SKM-1 treated with dmso at 0.1 percent for 144 hours (cell line): ENCODE measurements around the gene MUC2.

Source experiments
- DNase-seq: peaks from one replicate; lab custom pipeline; 2025; ENCODE audit not compliant: unreplicated experiment; lab: John Stamatoyannopoulos, UW

The MUC2 gene

DNA sequence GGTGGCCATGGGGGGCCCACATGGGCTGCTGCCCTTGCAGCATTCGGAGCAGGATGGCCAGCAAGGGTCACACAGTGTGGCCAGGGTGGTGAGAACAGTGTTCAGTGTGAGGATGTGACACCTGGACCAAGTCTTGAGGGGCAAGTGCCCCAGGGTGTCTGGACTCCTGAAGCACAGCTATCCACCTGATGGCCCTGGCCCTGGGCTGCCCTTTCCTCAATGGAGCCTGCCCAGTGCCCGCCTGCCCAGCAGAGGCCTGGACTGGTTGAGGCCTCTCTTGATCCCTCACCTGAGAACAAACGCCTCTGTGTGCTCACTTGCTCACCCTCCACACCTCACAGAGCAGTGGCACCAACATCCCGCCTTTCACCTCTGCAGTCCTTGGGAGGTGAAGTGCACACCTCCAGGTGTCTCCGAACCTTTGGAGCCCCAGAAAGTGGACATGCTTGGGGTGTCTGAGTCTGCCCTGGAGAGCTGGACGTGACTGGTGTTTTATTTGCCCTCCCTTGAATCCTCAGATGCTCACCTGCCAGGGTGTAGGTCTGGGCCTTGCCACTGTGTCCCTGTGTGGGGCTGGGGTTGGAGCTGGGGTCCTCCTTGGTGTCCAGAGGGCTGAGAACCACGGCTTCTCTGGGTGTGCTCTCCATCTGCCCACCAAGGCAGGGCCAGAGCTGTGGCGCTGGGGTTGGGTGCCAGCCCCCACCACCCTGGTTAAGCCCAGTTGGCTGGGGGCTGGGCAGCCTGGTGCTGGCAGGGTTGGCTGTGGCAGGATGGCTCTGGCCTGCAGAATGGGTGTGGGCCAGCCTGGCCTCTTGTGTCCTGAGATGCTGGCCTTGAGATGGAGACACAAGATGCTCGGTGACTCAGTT, 3.8 kb upstream of the MUC2 start:
- DNase-seq = no peak

DNA sequence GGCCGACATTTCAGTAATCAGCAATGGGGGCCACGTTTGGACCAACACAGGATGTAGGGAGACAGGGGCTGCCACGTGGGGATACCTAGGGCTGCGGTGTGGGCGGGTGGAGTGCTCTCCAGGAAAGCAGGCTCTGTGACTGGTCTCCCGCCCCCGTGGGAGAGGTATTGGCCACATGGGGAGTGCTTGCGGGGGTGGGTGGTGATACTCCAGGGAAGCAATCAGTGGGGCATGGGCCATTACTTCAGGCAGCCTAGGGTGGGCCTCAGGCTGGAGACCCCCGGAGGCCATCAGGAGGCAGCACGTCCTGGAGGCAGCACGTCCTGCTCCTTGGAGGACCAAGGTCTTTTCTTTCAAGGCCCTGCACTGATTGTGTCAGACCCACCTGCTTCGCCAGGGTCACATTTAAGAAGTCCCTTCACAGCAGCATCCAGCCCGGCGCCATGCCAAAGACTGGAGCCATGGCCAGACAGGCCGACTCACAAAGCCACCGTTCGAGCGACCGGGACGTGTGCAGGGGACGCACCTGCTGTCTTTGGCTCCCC, 3.0 kb upstream of the MUC2 start:
- no peak for DNase-seq

DNA sequence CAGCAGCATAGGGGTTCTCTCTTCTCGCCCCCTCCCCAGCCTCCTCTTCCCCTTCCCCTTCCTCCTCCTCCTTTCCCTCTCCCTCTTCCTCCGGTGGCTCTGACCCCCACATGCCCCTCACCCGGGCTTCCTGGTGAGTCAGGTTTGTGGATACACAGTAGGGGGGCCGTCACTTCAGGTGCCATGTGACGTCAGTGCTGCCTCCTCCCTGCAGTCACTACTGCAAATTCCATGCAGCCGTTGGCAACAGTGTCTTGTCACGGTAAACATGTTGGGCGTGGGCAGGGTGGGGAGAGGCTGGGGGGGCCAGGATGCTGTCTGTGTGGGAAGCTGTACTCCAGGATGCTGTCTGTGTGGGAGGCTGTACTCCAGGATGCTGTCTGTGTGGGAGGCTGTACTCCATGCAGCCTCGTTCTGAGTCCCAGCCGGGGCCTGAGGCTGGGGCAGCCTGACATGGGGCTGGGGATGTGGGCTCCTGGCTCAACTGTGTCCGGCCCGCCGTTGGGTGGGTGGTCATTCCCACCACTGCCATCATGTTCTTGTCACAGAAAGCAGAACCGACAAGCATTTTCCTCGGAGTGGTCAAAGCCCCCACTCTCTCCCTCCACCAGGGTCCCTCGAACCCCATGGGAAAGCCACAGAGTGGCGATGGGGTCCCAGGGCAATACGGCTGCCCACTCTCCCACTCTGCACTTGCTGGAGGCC, 2.4 kb upstream of the MUC2 start:
- DNase-seq = no peak

DNA sequence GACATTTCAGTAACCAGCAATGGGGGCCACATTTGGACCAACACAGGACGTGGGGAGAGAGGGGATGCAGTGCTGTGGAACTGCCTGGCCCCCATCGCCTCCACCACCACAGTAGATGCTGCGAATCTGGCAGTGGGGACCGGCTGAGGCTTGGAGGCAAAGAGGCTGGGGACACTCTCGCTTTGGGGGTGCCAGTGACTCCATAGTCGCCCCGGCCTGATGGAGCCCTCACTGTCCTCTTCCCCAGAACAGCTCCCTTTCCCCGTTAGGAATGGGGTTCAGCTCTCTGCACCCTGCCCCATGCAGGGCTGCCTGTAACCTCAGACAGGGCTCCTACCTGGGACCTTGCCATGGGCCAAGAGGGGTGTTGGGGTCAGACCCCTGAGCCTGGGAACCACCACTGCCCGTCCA, 1.8 kb upstream of the MUC2 start:
- no peak for DNase-seq

DNA sequence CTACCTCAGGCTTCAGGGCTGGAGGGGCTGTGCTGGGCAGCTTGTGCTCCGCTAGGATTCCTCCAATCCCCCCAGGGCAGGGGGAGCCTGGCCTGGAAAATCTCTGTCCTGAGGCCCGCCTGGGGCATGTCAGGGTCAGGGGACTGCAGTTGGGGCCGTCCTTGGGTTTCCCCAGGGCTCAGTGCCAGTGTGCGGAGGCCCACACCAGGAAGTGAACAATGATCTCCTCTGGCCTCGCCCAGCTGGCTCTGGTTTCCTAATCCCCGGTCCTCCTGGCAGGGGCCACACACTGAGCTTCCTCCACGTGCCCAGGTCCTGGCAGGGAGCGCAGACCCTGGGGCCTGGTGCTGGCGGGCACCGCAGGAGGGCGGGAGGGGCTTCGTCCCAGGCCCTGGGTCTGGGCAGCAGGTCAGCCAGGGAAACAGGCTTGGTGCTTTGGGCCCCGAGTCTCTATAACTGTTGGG, 1.4 kb upstream of the MUC2 start:
- no peak for DNase-seq

DNA sequence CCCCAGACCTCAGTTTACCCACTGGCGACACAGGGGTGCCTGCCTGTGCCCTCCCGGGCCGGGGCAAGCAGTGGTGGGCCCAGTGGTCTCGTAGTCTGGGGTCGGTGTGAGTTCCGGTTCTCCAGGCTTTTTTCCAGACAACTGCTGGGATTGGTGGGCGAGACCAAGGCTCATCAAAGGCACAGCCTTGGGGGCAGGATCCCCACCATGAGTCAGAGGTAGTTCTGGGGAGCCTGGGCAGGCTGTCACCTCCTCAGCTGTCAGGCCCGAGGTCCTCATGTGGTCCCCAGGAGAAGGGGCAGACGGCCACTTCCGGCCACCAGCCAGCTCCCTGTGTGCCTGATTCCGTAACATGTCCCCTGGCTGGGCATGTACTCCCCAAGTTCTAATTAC, 827 bp upstream of the MUC2 start:
- no peak for DNase-seq

DNA sequence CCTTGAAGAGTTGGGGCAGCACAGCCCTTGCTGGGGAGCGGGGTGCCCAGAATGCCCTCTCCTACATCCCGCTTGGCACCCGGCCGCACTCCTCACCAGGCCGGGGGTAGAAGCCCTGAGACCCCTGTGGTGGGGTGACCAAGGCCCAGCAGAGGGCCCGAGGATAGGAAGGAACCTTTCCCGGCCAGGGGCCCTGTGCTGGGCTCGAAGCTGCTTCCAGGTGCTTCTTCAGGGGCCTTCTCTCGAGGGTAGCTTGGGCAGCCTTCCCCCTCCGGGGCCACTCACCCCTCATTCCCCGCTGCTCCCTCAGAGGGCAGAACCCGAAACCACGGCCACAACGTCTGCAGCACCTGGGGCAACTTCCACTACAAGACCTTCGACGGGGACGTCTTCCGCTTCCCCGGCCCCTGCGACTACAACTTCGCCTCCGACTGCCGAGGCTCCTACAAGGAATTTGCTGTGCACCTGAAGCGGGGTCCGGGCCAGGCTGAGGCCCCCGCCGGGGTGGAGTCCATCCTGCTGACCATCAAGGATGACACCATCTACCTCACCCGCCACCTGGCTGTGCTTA, 752 bp downstream of the MUC2 start:
- no peak for DNase-seq

DNA sequence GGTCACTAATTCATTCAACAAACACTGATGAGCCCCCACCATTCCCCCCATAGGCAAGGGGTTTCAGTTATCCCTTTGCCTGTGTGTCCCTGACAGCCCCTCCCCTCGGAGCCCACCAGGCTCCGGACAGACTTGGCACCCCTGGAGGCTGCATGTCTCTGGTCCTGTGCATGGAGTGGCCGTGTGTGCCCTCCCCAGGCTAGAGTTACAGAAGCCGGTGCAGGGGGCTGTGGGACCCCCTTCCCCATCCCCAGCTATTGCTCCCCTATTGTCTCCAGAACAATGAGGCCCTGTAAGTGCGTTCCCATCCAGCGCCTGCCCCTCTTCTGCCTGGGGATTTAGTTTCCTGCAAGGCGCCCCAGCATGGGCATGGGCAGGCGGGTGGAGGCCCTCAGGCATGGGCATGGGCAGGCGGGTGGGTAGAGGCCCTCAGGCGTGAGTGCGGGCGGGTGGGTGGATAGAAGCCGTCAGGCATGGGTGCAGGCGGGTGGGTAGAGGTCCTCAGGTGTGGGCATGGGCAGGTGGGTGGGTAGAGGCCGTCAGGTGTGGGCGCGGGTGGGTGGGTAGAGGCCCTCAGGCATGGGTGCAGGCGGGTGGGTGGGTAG, 1.5 kb downstream of the MUC2 start:
- DNase-seq = no peak

DNA sequence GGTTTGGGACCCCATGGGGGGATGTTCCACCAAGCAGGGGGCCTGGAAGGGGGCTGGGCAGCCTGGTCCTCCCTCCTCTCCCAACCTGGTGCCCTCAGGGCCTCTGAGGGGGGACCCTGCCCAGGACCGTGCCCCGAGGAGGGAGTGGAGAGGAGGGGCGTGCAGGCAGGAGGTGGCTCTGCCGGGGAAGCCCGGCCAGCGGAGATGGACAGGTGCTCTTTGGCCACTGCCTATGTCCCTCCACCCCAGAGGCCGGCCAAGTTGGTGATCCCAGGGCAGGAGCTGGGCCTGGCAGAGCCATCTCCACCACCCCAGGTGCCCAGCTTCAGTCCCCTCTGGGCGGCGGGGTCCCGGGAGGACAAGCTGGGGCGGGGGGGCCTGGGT, 2.4 kb downstream of the MUC2 start:
- no peak for DNase-seq

DNA sequence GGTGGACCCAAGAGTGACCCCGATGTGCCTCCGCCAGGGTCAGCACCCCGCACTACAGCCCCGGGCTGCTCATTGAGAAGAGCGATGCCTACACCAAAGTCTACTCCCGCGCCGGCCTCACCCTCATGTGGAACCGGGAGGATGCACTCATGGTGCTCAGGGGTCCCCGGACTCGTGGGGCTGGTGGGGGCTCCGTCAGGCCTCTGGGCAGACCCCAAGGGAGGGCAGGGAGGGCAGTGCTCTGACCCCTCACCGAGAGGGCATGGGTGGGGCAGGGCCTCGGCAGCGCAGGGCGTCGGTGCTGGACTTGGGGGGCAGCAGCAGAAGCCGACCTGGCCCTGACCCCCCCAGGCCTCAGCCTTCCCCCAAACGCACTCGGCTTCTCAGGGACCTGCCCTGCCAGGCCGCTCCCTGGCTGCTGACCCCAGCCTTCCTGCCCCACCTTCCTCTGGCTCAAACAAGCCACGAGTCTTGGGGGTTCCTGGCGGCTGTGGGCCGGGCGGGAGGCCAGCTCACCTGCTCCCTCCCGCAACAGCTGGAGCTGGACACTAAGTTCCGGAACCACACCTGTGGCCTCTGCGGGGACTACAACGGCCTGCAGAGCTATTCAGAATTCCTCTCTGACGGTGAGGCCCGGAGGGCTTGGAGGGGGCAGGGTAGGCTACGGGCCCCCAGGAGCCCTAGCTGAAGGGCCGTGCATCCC, 2.9 kb downstream of the MUC2 start:
- no peak for DNase-seq

DNA sequence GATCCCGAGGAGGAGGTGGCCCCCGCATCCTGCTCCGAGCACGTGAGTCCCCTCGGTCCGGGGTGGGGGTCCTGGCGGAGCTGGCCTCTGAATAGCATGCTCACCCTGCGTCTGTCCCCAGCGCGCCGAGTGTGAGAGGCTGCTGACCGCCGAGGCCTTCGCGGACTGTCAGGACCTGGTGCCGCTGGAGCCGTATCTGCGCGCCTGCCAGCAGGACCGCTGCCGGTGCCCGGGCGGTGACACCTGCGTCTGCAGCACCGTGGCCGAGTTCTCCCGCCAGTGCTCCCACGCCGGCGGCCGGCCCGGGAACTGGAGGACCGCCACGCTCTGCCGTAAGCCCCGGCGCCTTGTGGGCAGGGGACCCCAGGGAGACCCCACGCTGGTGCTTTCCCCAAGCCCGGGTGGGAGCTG, 3.5 kb downstream of the MUC2 start:
- no peak for DNase-seq

DNA sequence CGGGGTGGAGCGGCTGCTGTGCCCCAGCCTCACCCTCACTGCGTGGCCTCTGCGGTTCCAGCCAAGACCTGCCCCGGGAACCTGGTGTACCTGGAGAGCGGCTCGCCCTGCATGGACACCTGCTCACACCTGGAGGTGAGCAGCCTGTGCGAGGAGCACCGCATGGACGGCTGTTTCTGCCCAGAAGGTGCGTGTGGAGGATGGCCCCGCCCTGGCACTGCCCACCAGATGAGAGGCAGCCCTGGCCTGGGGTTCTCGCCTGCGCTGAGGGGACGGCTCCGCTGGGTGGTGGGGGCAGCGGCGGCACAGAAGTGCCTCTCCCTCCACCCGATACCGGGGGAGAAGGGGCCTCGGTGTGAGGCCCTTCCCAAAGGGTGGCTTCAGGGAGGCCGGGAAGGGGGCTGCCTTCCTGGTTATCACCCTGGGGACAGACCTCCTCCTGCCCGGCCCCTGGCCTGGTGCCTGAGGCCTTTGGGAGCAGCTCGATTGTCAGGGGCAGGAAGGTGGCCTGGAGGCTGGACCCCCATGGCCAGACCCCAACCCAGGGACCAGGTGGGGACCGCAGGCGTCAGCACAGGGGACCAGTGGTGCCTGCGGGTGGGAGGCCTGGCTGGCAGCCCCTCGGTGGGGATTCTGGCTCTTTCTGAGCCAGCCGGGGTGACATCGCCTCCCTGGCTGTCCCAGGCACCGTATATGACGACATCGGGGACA, 7.1 kb downstream of the MUC2 start:
- DNase-seq = no peak

DNA sequence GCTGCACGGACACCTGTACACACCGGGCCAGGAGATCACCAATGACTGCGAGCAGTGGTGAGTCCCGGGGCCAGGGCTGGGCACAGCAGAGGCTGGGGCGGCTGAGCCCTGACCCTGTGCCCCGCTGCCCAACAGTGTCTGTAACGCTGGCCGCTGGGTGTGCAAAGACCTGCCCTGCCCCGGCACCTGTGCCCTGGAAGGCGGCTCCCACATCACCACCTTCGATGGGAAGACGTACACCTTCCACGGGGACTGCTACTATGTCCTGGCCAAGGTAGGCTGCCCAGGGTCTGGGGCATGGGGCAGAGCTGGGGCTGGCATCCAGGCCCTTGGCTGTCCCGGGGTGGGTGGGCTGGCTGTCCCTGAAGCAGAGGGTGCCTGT, 7.7 kb downstream of the MUC2 start:
- DNase-seq = no peak

DNA sequence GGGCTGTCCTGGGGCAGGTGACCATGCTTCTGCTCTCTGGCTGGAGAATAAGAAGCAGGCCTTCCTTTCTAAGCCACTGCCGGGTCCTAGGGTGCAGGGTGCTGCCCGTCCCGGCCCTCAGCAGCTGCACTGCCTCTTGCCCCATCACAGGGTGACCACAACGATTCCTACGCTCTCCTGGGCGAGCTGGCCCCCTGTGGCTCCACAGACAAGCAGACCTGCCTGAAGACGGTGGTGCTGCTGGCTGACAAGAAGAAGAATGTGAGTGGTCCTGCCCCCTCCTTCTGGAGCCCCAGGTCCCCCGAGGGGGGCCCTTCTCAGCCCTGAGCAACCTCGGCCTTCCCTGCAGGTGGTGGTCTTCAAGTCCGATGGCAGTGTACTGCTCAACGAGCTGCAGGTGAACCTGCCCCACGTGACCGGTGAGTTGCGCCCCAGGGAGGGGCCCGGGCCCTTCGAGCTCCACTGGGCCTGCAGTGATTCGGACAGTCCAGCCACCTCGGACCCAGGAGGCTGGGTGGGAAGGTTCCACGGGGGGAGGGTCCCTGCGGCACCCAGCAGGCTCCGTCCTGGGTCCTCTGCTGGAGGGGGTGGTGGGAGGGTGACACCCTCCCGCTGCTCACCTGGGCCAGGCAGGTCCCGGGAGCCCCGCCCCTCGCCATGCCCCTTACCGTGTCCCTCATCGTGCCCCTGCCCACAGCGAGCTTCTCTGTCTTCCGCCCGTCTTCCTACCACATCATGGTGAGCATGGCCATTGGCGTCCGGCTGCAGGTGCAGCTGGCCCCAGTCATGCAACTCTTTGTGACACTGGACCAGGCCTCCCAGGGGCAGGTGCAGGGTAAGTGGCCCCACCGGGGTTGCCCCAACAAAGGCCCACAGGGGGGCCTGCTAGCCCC, 8.3 kb downstream of the MUC2 start:
- no peak for DNase-seq

DNA sequence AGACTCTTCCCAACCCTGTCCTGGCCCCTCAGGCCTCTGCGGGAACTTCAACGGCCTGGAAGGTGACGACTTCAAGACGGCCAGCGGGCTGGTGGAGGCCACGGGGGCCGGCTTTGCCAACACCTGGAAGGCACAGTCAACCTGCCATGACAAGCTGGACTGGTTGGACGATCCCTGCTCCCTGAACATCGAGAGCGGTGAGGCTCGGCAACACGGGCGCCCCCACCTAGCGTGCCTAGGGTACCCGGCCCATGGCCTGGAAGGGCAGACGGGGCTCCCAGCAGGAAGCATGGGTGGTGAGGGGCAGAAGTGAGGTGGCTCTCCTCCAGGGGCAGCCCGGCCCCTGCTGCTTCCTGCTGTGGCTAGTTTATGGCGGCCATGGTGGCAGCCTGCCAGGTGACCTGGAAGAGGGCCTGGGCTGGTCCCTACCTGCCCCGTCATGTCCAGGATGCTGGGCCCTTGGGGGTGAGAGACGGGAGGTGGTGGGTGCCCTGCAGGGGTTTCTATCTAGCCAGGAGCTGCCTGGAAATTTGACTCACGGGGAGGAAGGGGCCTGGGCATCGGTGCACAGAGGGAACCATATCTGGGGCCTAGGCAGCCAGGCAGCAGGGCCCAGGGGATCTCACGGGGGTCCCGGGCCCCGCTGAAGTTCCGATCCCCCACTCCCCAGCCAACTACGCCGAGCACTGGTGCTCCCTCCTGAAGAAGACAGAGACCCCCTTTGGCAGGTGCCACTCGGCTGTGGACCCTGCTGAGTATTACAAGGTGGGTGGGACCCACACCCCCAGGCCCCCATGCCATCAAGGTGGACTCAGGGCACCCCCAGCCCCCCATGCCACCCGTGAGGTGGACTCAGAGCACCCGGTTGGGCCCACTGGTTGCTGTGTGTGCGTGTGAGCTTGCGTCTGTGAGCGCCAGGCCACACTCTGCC, 9.2 kb downstream of the MUC2 start:
- DNase-seq = no peak

DNA sequence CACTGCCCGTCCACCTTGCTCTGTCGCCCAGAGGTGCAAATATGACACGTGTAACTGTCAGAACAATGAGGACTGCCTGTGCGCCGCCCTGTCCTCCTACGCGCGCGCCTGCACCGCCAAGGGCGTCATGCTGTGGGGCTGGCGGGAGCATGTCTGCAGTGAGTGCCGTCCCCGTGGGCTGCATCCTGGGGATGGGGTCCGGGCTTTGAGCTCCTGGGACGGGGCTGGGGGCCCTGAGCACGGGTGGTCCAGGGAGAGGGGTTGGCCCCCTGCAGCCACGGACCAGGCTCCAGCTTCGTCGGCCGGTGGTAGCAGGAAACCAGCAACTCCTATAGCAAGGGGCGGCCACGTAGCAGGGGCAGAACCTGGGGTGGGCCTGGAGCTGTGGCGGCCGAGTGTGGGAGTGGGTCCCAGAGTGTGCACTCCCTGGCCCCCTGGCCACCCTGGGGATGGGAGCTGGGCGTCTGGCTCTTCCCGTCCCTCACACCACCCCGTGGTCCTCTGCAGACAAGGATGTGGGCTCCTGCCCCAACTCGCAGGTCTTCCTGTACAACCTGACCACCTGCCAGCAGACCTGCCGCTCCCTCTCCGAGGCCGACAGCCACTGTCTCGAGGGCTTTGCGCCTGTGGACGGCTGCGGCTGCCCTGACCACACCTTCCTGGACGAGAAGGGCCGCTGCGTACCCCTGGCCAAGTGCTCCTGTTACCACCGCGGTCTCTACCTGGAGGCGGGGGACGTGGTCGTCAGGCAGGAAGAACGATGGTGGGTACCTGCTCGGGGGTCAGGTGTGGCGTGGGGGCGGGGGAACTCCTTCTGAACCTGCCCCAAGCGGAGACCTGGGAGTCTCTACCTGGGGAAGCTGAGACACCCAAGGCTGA, 10.1 kb downstream of the MUC2 start:
- DNase-seq = no peak
